HCT116 (cell line): ENCODE results near the gene WDR37. TPM values are rescaled to one million over a fixed set of nuclear protein-coding genes. Genes with fewer than 3 reads are reported as not detected.

Experiments
- ATAC-seq: fragments of 200-7000 bp; cut with Tn5 transposase; 2 replicates; pipeline ENCODE4 v1.9.1; 2020; ENCODE audit warnings: mild to moderate bottlenecking, moderate library complexity
- BruUV-seq: library from RNA; stranded (reverse); fragments of 400-500 nt; replicated peaks from 2 replicates; lab custom pipeline; 2021; lab: Mats Ljungman, UMichigan
- CTCF ChIA-PET: fragments of 300-600 bp; sonication (Branson Sonifier 250); formaldehyde crosslinking; loops from one replicate; lab custom pipeline; 2021; ENCODE audit warnings: antibody characterized with exemption; lab: Charles Lee
- POLR2A ChIA-PET: fragments of 300-600, 350-600 bp; sonication (Branson Sonifier 250); formaldehyde crosslinking; loops from one replicate; lab custom pipeline; 2021; ENCODE audit warnings: antibody characterized with exemption; lab: Charles Lee
- RAD21 ChIA-PET, 2 experiments: fragments of 300-600 bp; sonication (Branson Sonifier 250); formaldehyde crosslinking; loops; one replicate each; lab custom pipeline; 2023; ENCODE audit warnings: low total read pairs in 2 of 2; ENCODE audit not compliant: uncharacterized antibody in 2 of 2, unreplicated experiment in 2 of 2, low non-redundant PET in 1 of 2; lab: Charles Lee
- DNase-seq: peaks from one replicate; pipeline ENCODE4 v3.0.0-alpha.2; 2010; ENCODE audit warnings: low read depth, low spot score
- H2AFZ ChIP-seq: fragments of 200-600 bp; shearing (Covaris generic), sonication (generic); 2 replicates; pipeline ENCODE4 v1.6.1; 2017; ENCODE audit warnings: low read depth, mixed run types, mixed read lengths, antibody characterized with exemption, low read length; ENCODE audit not compliant: poor library complexity, severe bottlenecking
- H3K27ac ChIP-seq: 2 replicates; pipeline ENCODE4 v1.5.1; 2012; ENCODE audit warnings: low read depth, low read length
- H3K27me3 ChIP-seq: fragments of 200-600 bp; sonication (generic); 2 replicates; pipeline ENCODE4 v1.6.1; 2016; ENCODE audit warnings: mixed run types, low read length, mixed read lengths; ENCODE audit not compliant: insufficient read depth
- H3K36me3 ChIP-seq, 2 experiments: fragments of 200-500 bp in 1 of 2; fragments of 200-600 bp in 1 of 2; sonication (Bioruptor generic) in 1 of 2; sonication (generic) in 1 of 2; 2 replicates each; pipeline versions ENCODE4 v1.5.1 to v1.6.1; 2014 to 2016; ENCODE audit warnings: low read length in 2 of 2, inconsistent platforms in 1 of 2, mixed read lengths in 1 of 2, mixed run types in 1 of 2; ENCODE audit not compliant: insufficient read depth in 2 of 2, control insufficient read depth in 1 of 2
- H3K4me1 ChIP-seq, 2 experiments: fragments of 200-600 bp in 1 of 2; sonication (generic) in 1 of 2; 2 replicates each; pipeline versions ENCODE4 v1.5.1 to v1.6.1; 2012 to 2017; ENCODE audit warnings: low read length in 2 of 2, inconsistent platforms in 1 of 2, mild to moderate bottlenecking in 1 of 2, mixed read lengths in 1 of 2, mixed run types in 1 of 2, moderate library complexity in 1 of 2; ENCODE audit not compliant: insufficient read depth in 2 of 2, control insufficient read depth in 1 of 2
- H3K4me2 ChIP-seq: fragments of 200-600 bp; sonication (generic); 2 replicates; pipeline ENCODE4 v1.6.1; 2017; ENCODE audit warnings: mixed run types, low read length, mixed read lengths
- H3K4me3 ChIP-seq, 2 experiments: fragments of 200-600 bp in 1 of 2; sonication (generic) in 1 of 2; replicated peaks in 1 of 2; 2 replicates each; pipeline ENCODE4 v1.5.1; 2011 to 2016; ENCODE audit warnings: low read length in 2 of 2, control low read depth in 1 of 2, low read depth in 1 of 2, mild to moderate bottlenecking in 1 of 2, mixed read lengths in 1 of 2, mixed run types in 1 of 2
- H3K79me2 ChIP-seq: fragments of 200-600 bp; sonication (generic); 2 replicates; pipeline ENCODE4 v1.6.1; 2017; ENCODE audit warnings: mild to moderate bottlenecking, mixed run types, low read length, moderate library complexity, mixed read lengths; ENCODE audit not compliant: insufficient read depth
- H3K9ac ChIP-seq: fragments of 200-600 bp; sonication (generic); 2 replicates; pipeline ENCODE4 v1.6.1; 2016; ENCODE audit warnings: low read length, mixed read lengths
- H3K9me2 ChIP-seq: fragments of 200-600 bp; sonication (generic), shearing (Covaris generic); 2 replicates; pipeline ENCODE4 v1.6.1; 2017; ENCODE audit warnings: mixed run types, mild to moderate bottlenecking, moderate library complexity; ENCODE audit not compliant: insufficient read depth
- H3K9me3 ChIP-seq, 2 experiments: fragments of 200-500 bp in 1 of 2; fragments of 200-600 bp in 1 of 2; sonication (Bioruptor generic) in 1 of 2; sonication (generic) in 1 of 2; 2 replicates each; pipeline ENCODE4 v1.6.1; 2014 to 2017; ENCODE audit warnings: low read length in 2 of 2, mixed read lengths in 2 of 2, inconsistent platforms in 1 of 2, low read depth in 1 of 2, mild to moderate bottlenecking in 1 of 2, mixed run types in 1 of 2, moderate library complexity in 1 of 2; ENCODE audit not compliant: control insufficient read depth in 1 of 2, insufficient read depth in 1 of 2
- H4K20me1 ChIP-seq: fragments of 200-600 bp; sonication (generic), shearing (Covaris generic); 2 replicates; pipeline ENCODE4 v1.6.1; 2017; ENCODE audit warnings: mixed run types, mild to moderate bottlenecking, moderate library complexity; ENCODE audit not compliant: insufficient read depth
- CEBPB ChIP-seq: IDR thresholded peaks from 2 replicates; pipeline ENCODE4 v1.6.1; 2012; ENCODE audit warnings: low read depth
- EZH2 ChIP-seq: fragments of 200-600 bp; sonication (generic); IDR thresholded peaks from 2 replicates; pipeline ENCODE4 v1.6.1; 2017; ENCODE audit warnings: antibody characterized with exemption, mixed run types
- EZH2phosphoT487 ChIP-seq: fragments of 200-600 bp; IDR thresholded peaks from 2 replicates; pipeline ENCODE4 v1.6.1; 2018; ENCODE audit warnings: antibody characterized with exemption, borderline replicate concordance
- POLR2A ChIP-seq: IDR thresholded peaks from 2 replicates; pipeline ENCODE4 v1.7.0; 2011; ENCODE audit warnings: borderline replicate concordance; ENCODE audit not compliant: insufficient read depth, insufficient read length; ENCODE audit errors: extremely low read depth
- POLR2AphosphoS5 ChIP-seq: IDR thresholded peaks from 2 replicates; pipeline ENCODE4 v1.6.1; 2011; ENCODE audit warnings: mild to moderate bottlenecking, low read depth, low read length, moderate library complexity
- SIN3A ChIP-seq: IDR thresholded peaks from 2 replicates; pipeline ENCODE4 v1.6.1; 2012; ENCODE audit warnings: low read depth
- SP1 ChIP-seq: IDR thresholded peaks from 2 replicates; pipeline ENCODE4 v1.6.1; 2012; ENCODE audit warnings: low read depth
- TCF7L2 ChIP-seq: IDR thresholded peaks from 2 replicates; pipeline ENCODE4 v1.7.0; 2011; ENCODE audit warnings: borderline replicate concordance, inconsistent platforms; ENCODE audit not compliant: insufficient read depth, insufficient read length; ENCODE audit errors: extremely low read depth
- ZNF274 ChIP-seq: fragments of 200-500 bp; sonication (Bioruptor generic); IDR thresholded peaks from 2 replicates; pipeline ENCODE4 v1.6.1; 2014; ENCODE audit warnings: mild to moderate bottlenecking, low read depth, low read length, inconsistent platforms
- intact Hi-C: fragments of 100-400 bp; cut with micrococcal nuclease; formaldehyde crosslinking; loops from 2 replicates; pipeline ENCODE4 v1.10.0; 2022
- total RNA-seq: library from RNA; stranded (reverse); gene quantifications from one replicate; pipeline ENCODE4 v1.2.1, GENCODE V29; 2021; ENCODE audit not compliant: unreplicated experiment
- TF ChIP-seq, protein P1 (sequence below): IDR thresholded peaks from 2 replicates; pipeline ENCODE4 v1.6.1; 2012; ENCODE audit warnings: low read depth
- TF ChIP-seq, protein P2 (sequence below): IDR thresholded peaks from 2 replicates; pipeline ENCODE4 v1.6.1; 2012

The WDR37 gene
- total RNA-seq, 1 experiment from 2014 or later: 9.1 TPM

DNA sequence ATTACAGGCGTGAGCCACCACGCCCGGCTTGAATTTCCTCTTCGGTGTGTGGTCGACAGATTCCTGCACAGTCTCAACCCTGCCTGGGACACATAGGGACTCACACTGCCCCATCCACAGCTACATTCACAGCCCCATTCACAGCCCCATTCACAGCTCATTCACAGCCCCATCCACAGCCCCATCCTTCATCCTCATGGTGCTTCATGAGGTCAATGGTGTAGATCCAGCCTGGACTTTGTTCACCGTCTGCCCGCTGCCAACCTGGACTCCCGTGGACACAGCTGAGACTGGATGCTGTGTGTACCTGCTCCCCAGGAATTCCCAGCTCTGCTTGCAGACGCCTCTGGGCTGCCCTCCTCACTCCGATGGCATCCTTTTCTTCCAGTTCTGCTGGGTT, 35.7 kb upstream of the WDR37 start (continued):
- TF ChIP-seq SP1: no peak
- TF ChIP-seq, protein P1, sequence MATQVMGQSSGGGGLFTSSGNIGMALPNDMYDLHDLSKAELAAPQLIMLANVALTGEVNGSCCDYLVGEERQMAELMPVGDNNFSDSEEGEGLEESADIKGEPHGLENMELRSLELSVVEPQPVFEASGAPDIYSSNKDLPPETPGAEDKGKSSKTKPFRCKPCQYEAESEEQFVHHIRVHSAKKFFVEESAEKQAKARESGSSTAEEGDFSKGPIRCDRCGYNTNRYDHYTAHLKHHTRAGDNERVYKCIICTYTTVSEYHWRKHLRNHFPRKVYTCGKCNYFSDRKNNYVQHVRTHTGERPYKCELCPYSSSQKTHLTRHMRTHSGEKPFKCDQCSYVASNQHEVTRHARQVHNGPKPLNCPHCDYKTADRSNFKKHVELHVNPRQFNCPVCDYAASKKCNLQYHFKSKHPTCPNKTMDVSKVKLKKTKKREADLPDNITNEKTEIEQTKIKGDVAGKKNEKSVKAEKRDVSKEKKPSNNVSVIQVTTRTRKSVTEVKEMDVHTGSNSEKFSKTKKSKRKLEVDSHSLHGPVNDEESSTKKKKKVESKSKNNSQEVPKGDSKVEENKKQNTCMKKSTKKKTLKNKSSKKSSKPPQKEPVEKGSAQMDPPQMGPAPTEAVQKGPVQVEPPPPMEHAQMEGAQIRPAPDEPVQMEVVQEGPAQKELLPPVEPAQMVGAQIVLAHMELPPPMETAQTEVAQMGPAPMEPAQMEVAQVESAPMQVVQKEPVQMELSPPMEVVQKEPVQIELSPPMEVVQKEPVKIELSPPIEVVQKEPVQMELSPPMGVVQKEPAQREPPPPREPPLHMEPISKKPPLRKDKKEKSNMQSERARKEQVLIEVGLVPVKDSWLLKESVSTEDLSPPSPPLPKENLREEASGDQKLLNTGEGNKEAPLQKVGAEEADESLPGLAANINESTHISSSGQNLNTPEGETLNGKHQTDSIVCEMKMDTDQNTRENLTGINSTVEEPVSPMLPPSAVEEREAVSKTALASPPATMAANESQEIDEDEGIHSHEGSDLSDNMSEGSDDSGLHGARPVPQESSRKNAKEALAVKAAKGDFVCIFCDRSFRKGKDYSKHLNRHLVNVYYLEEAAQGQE: no peak
- TF ChIP-seq TCF7L2: no peak
- TF ChIP-seq EZH2phosphoT487: no peak
- no peak for TF ChIP-seq EZH2

DNA sequence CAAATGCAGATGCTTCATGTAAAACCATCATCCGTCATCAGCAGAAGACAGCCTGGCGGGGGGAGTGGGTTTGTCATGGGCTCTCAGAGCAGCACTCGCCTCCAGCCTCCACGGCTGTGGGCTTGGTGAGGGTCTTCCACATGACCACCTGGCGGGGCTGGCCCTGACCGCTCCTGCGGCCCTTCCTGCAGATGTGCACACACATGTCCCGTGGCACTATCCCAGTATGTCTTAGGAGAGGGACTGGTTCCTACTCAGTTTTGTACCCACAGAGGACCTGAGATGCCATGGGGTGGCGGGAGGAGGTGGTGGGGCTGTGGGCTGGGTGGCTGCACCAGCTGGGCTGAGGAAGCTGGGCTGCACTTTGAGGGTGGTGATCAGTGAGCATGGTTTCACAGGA, 35.2 kb upstream of the WDR37 start:
- ChIA-PET RAD21 (no interaction called here), CTCF (no interaction called here), POLR2A (no interaction called here)
- no peak overlapping the region for H3K4me3 ChIP-seq
- intact Hi-C loops: no loop called here
- peak; percentile 8; the same call in 1 of the 2 replicates for ATAC-seq
- H4K20me1 ChIP-seq: no peaks in the 10 kb centered on the region
- no peaks in the 10 kb centered on the region for H3K9me3 ChIP-seq
- TF ChIP-seq POLR2AphosphoS5: no peak
- no peak for TF ChIP-seq SIN3A
- no peak for TF ChIP-seq EZH2
- no peak for TF ChIP-seq ZNF274
- no peak for TF ChIP-seq CEBPB
- TF ChIP-seq, protein P1: no peak
- TF ChIP-seq, protein P2, sequence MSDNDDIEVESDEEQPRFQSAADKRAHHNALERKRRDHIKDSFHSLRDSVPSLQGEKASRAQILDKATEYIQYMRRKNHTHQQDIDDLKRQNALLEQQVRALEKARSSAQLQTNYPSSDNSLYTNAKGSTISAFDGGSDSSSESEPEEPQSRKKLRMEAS: no peak
- TF ChIP-seq POLR2A: no peak
- H3K36me3 ChIP-seq: peaks cover 22 to 32% of the 10 kb centered on the region in 2 experiments
- no peak overlapping the region for H3K4me2 ChIP-seq
- H3K9me2 ChIP-seq: no peaks in the 10 kb centered on the region
- H2AFZ ChIP-seq: no peak overlapping the region
- no peaks in the 10 kb centered on the region for H3K27me3 ChIP-seq
- H3K9ac ChIP-seq: no peak overlapping the region
- no peaks in the 10 kb centered on the region for H3K4me1 ChIP-seq
- no peak for DNase-seq
- peaks cover 4% of the 10 kb centered on the region; the same call in 1 of the 2 replicates for H3K79me2 ChIP-seq
- BruUV-seq: no TSS peak
- H3K27ac ChIP-seq: no peak overlapping the region
